ENCODE data around the gene ADAM11.

The ADAM11 gene

DNA sequence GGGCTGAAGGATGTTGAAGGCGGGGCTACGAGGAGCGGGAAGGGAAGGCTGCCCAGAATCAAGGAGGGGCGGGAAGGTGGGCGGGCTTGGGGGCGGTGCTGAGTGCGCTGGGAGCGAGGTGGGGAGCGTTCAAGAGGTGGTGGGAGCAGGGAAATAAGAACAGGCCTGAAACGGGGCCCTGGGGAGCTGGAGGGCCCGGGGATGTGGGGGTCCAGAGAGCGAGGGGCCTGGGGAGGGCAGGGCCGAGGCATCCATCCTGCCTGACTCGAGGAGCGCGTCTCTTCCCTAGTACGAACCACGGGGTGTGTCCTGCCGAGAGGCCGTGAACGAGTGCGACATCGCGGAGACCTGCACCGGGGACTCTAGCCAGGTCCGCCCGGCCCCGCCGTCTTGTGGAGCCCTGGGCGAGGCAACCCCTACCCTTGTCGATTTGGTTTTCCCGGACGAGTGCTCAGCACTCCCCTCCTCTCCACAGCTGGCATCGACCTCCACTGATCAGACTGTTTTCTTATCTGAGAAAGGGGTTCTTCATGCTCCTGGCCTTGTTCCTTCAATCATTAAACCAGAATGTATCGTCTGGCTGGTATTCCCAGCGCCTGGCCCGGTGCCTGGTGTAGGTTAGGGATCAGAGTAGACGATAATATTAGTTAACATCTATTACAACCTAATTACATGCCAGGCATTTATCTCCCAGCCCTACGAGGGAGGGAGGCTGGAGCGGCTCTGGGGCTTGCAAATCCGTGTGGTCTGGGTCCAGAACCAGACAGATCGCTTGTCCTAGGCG lies 17.2 kb downstream of the ADAM11 start:
- no peak for DNase-seq

DNA sequence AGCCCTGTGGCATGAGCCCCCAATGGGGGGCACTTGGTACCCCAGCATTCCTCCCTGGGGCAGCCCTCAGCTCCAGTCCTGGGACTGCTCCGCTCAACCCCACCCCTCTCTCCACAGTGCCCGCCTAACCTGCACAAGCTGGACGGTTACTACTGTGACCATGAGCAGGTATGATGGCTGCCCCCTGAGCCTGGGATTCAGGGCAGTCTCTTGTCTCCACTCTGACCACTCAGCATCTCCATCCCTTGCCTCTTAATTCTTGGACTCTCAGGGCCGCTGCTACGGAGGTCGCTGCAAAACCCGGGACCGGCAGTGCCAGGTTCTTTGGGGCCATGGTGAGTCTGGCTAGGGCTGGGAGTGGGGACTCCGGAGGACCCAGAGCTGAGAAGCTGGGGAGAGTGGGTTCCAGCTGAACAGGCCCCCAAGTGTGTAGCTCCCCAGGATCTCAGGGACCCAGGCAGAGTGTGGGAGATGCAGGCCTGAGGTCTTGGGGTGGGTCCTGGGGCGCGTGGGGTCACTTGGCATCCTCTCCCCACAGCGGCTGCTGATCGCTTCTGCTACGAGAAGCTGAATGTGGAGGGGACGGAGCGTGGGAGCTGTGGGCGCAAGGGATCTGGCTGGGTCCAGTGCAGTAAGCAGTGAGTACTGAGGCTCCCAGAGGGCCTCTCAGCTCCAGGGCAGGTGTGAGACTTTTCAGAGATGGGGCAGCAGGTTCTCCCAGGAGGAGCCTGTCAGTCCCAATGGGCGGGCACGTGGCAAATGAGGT lies 18.0 kb downstream of the ADAM11 start:
- DNase-seq = no peak

- DNase-seq = no peak
These were observed 18.9 kb downstream of the ADAM11 start for GRCh38 chr17:44777394-44778348.

GRCh38 chr17:44778656-44779210 lies 19.9 kb downstream of the ADAM11 start:
- DNase-seq = no peak

- DNase-seq = peak; percentile 80 to 84
These were observed 20.6 kb downstream of the ADAM11 start for GRCh38 chr17:44779211-44780025.

DNA sequence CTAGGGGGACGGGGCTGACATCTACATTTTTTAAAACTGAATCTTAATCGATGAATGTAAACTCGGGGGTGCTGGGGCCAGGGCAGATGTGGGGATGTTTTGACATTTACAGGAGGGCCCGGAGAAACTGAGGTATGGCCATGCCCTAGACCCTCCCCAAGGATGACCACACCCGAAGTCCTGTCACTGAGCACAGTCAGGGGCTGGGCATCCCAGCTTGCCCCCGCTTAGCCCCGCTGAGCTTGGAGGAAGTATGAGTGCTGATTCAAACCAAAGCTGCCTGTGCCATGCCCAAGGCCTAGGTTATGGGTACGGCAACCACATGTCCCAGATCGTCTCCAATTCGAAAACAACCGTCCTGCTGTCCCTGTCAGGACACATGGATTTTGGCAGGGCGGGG lies 21.4 kb downstream of the ADAM11 start:
- no peak for DNase-seq

GRCh38 chr17:44780845-44781480 lies 22.2 kb downstream of the ADAM11 start:
- no peak for DNase-seq

DNA sequence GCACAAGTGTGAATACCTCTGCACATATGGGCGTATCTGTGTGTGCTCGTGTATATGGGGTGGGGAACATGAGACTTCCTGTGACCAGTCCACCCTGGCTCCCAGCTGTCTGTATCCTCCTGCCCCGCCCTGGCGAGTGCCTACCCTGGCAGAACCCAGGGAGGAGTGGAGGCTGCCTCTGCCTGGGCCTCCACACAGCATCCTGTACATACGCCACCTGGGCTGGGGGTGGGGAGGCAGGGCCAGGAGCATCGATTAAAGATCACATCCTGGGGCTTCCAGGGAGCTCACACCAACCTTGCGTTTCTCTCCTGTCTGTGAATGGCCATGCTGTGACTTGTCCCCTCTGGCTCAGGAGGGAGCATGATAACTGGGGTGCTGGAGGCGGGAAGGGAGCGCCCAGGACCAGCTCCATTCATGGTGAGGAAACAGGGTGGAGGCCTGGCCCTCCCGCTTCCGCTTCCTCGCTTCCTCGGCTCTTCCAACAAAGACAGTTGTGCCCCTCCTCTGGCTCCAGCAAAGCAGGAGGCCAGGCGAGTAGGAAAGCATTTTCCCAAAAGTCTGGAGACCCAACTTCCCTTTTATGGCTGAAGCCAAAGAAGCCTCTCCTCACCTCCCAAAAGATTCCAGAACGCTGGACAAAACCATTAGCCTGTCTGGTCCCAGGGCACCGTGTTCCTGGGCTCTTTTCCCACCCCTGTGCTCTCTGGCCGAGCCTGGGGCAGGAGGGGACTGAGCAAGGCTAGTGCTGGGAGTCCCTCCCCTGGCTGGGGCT lies 22.9 kb downstream of the ADAM11 start:
- no peak for DNase-seq

DNA sequence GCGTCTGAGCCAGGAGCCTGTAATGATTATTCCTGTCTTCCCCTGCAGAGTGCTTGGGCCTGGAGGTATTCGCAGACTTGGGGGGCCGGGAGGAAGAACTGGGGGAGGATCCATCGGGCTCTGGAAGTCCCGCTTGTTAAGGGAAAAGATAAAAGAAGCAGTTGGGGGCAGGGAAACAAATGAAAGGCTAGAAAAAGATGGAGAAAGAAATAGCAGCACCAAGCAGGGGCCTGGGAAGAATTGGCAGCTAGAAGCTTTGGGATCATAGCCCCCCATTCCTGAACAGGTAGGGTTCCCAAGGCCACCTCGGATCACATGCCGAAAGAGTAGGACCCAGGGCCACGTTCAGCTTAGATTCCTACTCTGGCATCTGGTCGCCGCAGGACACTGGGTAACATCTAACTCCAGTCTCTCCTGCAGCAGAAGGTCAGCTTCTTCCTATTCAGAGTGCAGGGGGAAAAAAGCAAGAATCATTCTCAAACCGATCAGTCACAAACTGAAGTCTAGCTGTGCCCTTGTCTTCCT lies 23.6 kb downstream of the ADAM11 start:
- no peak for DNase-seq

GRCh38 chr17:44785921-44786320 lies 27.1 kb downstream of the ADAM11 start:
- no peak for DNase-seq

DNA sequence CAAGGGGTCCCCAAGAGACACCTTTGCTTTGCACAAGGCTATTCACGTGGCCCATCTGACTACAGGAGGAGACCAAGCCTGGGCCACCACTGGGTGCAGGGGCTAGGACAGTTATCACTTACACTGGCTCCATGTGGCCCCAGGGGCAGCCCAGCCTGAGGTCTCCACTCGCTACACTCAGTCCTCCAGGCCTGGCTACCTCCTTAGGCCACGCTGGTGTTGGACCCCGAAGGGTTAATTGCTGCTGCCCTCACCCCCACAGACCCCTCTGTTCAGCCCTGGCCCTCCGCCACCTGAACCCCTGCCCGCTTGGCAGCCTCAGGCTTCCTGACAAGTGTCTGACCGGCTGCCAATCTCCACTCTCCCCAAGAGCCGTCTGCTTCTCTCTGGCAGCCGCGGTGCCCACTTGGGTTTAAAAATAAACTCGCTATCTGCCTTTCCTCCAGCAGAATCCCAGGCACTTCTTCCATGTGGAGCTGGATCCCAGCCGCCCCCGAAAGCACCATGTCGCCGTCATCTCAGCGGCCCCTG lies 27.8 kb downstream of the ADAM11 start:
- no peak for DNase-seq

- DNase-seq = no peak
These were observed 28.6 kb downstream of the ADAM11 start for GRCh38 chr17:44787271-44787940.

DNA sequence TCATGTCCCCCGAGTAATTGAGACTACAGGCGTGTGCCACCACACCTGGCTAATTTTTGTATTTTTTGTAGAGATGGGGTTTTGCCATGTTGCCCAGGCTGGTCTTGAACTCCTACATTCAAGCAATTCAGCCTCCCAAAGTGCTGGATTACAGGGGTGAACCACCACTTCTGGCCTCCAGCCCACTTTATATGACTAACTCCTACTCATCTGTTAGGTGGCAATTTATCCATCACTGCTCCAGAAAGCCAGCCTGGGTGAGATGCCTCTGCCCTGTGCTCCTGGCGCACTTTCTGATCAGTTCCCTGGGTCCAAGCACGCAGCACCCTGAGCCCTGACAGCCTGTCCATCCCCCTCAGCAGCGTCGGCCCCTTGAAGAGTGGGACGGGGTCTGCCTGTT lies 29.4 kb downstream of the ADAM11 start:
- DNase-seq = no peak

- no peak for DNase-seq
These were observed 33.5 kb downstream of the ADAM11 start for GRCh38 chr17:44792276-44792675.

DNA sequence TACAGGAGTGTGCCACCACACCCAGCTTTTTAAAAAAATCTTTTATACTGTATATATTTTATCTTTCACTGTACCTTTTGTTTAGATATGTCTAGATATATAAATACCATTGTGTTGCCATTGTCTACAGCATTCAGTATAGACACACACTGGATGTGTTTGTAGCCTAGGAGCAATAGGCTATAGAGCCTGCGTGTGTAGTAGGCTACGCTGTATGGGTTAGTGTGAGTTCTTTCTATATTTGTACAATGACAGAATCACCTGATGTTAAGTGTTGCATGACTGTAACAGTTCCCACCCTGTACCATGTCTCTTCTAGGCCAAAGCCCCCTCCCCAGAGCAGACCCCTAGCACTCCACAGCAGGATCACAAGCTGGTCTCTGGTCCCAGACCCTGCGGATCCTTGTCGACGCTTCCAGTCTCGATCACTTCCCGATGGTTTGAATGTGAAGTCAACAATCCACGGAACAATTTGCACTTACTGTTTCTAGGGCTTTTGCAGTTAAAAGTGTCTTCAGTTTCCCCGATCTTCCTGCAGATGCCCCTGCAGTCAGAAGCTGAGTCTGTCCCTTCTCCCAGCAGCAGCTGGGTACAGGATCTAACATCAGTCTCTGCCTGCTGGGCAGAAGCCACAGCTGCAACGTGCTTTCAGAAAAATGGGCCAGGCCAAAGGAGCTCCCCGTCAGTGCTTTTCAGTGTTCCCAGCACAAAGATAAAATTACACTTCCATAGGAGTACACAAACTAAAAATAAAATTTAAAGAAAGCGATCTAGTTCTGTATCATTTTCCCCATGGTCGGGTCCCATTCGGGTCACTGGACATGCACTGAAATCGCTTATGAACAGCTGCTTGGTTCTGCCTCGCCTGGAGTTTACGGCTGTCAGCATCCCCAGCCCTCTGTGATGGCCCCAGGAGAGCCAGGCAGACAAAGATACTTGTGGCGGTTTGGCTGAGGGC lies 35.4 kb downstream of the ADAM11 start:
- no peak for DNase-seq

DNA sequence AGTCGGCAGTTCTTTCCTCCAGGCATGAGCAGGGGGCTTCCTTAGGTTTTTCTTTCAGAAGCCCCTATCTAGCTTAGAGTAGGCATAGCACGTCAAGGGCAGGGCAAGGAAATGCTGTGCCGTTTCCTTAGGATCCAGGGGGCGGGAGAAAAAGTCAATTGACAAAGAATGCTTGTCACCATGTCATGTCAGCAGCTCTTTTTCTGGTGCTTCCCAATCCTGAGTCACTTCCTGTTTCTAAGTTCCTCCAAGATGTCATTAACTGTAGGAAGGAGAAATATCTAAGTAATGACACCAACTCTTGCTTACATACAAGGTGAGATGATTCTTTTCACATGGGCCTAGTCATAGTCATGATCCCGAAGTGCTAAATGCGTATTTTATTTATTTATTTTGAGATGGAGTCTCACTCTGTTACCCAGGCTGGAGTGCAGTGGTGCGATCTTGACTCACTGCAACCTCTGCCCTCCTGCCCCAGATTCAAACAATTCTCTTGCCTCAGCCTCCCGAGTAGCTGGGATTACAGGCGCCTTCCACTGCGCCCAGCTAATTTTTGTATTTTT lies 36.1 kb downstream of the ADAM11 start:
- peak in 1 of 2 donors; percentile 38 for DNase-seq

DNA sequence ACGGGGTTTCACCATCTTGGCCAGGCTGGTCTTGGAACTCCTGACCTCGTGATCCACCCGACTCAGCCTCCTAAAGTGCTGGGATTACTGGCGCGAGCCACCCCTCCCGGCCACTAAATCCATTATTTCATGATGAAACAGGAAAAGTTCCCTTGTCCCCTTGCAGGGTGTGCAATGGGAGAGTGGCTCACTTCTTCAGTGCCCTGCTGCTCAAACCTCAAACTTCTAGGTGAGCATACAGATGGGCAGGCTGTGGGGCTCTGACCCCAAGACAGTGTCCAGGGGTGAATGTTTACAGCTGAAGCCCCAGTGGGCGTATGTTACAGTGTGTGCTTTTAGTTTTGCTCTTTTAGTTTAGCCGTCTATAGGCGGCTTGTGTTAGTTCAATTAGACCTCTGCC lies 36.6 kb downstream of the ADAM11 start:
- no peak for DNase-seq

GRCh38 chr17:44795928-44796327 lies 37.1 kb downstream of the ADAM11 start:
- DNase-seq = no peak
